DND-41 (cell line): ENCODE data around the gene KCNMA1.

Experiments
- ATAC-seq: fragments of 200-7000 bp; cut with Tn5 transposase; 3 replicates; pipeline ENCODE4 v1.9.1; 2021; ENCODE audit warnings: low read depth; ENCODE audit not compliant: insufficient read depth
- DNase-seq: peaks from one replicate; pipeline ENCODE4 v3.0.0-alpha.2; 2020
- H2AFZ ChIP-seq: 2 replicates; pipeline ENCODE4 v1.6.0; 2012; ENCODE audit warnings: low read depth, low read length
- H3K27ac ChIP-seq: 2 replicates; pipeline ENCODE4 v1.5.1; 2012; ENCODE audit warnings: low read length, inconsistent platforms
- H3K27me3 ChIP-seq: fragments of 200-600 bp; sonication (generic); 2 replicates; pipeline ENCODE4 v1.6.0; 2012; ENCODE audit warnings: low read length, mild to moderate bottlenecking, inconsistent platforms; ENCODE audit not compliant: insufficient read depth, poor library complexity
- H3K36me3 ChIP-seq: 2 replicates; pipeline ENCODE4 v1.5.1; 2012; ENCODE audit warnings: low read length, inconsistent platforms; ENCODE audit not compliant: insufficient read depth
- H3K4me1 ChIP-seq: 2 replicates; pipeline ENCODE4 v1.5.1; 2012; ENCODE audit warnings: mild to moderate bottlenecking, low read length; ENCODE audit not compliant: insufficient read depth
- H3K4me2 ChIP-seq: 2 replicates; pipeline ENCODE4 v1.6.0; 2012; ENCODE audit warnings: mild to moderate bottlenecking, moderate library complexity, low read length, inconsistent platforms; ENCODE audit not compliant: insufficient read depth
- H3K4me3 ChIP-seq, 2 experiments: fragments of 200-600 bp in 1 of 2; shearing (Covaris generic) in 1 of 2; 2 replicates each; pipeline ENCODE4 v1.5.1; 2012 to 2016; ENCODE audit warnings: inconsistent platforms in 2 of 2, low read length in 2 of 2, mild to moderate bottlenecking in 2 of 2, low read depth in 1 of 2, moderate library complexity in 1 of 2
- H3K79me2 ChIP-seq: 2 replicates; pipeline ENCODE4 v1.6.0; 2012; ENCODE audit warnings: low read length, inconsistent platforms; ENCODE audit not compliant: insufficient read depth
- H3K9ac ChIP-seq: 2 replicates; pipeline ENCODE4 v1.6.0; 2012; ENCODE audit warnings: low read depth, mild to moderate bottlenecking, inconsistent platforms, low read length, moderate library complexity
- H3K9me3 ChIP-seq: 2 replicates; pipeline ENCODE4 v1.5.1; 2012; ENCODE audit warnings: low read length, moderate library complexity, mild to moderate bottlenecking, inconsistent platforms; ENCODE audit not compliant: insufficient read depth, severe bottlenecking
- H4K20me1 ChIP-seq: 2 replicates; pipeline ENCODE4 v1.6.0; 2012; ENCODE audit warnings: low read length; ENCODE audit not compliant: insufficient read depth
- CTCF ChIP-seq: IDR thresholded peaks from 2 replicates; pipeline ENCODE4 v1.5.1; 2012; ENCODE audit warnings: borderline replicate concordance, low read length, moderate library complexity, mild to moderate bottlenecking; ENCODE audit not compliant: poor library complexity, severe bottlenecking; ENCODE audit errors: extremely low read depth
- EZH2 ChIP-seq: IDR thresholded peaks from 3 replicates; pipeline ENCODE4 v1.6.1; 2012; ENCODE audit warnings: borderline replicate concordance, low read depth, mild to moderate bottlenecking, moderate library complexity, low read length, inconsistent platforms; ENCODE audit not compliant: severe bottlenecking

The KCNMA1 gene

GRCh38 chr10:77320971-77321471 is 316.6 kb downstream of the KCNMA1 start:
- Histone ChIP-seq H3K4me1 (no peaks in the 10 kb centered on the region), H3K27me3 (peaks cover 5% of the 10 kb centered on the region), H3K9ac (no peak overlapping the region), H3K27ac (no peak overlapping the region), H3K36me3 (no peaks in the 10 kb centered on the region), H3K4me2 (no peak overlapping the region), H3K79me2 (no peaks in the 10 kb centered on the region), H2AFZ (no peak overlapping the region), H3K4me3 (no peak overlapping the region), H4K20me1 (no peaks in the 10 kb centered on the region), H3K9me3 (no peaks in the 10 kb centered on the region)
- DNase-seq (no peak), ATAC-seq (no peak)
- no peak for TF ChIP-seq EZH2
- TF ChIP-seq CTCF: no peak

GRCh38 chr10:77319557-77319956 is 318.1 kb downstream of the KCNMA1 start:
- no peaks in the 10 kb centered on the region for H3K36me3 ChIP-seq
- DNase-seq: no peak
- H3K4me3 ChIP-seq: no peak overlapping the region
- no peaks in the 10 kb centered on the region for H4K20me1 ChIP-seq
- ATAC-seq: no peak
- no peak overlapping the region for H3K4me2 ChIP-seq
- peaks cover 5% of the 10 kb centered on the region for H3K27me3 ChIP-seq
- H3K27ac ChIP-seq: no peak overlapping the region
- no peaks in the 10 kb centered on the region for H3K79me2 ChIP-seq
- H3K4me1 ChIP-seq: no peaks in the 10 kb centered on the region
- H3K9ac ChIP-seq: no peak overlapping the region
- H2AFZ ChIP-seq: no peak overlapping the region
- H3K9me3 ChIP-seq: no peaks in the 10 kb centered on the region
- TF ChIP-seq CTCF: no peak
- TF ChIP-seq EZH2: no peak

GRCh38 chr10:77318739-77319138 is 318.9 kb downstream of the KCNMA1 start:
- H4K20me1 ChIP-seq: no peaks in the 10 kb centered on the region

More at GRCh38 chr10:77318739-77319138, 318.9 kb downstream of the KCNMA1 start:
- no peak for TF ChIP-seq CTCF
- no peak for TF ChIP-seq EZH2
- Histone ChIP-seq H3K79me2 (no peaks in the 10 kb centered on the region), H3K4me1 (no peaks in the 10 kb centered on the region), H3K9ac (no peak overlapping the region), H3K9me3 (no peaks in the 10 kb centered on the region), H3K36me3 (no peaks in the 10 kb centered on the region), H3K4me3 (no peak overlapping the region), H2AFZ (no peak overlapping the region), H3K4me2 (no peak overlapping the region), H3K27me3 (peaks cover 5% of the 10 kb centered on the region), H3K27ac (no peak overlapping the region)
- no peak for ATAC-seq
- DNase-seq: no peak
